Stimulated activated CD8-positive, alpha-beta memory T cell treated with anti-CD3 and anti-CD28 coated beads, Interleukin-4, amount 100 ng/mL, for 24 hours (primary cell): ENCODE results near the gene ZNF385C.
"Not testable (repeated sequence)": the region's sequence is repeated elsewhere in the genome, so short reads cannot be mapped to it uniquely, and the experiment has no call there.

Source experiments
- DNase-seq: peaks from one replicate; pipeline ENCODE4 v3.0.0-alpha.2; 2020; ENCODE audit warnings: low read depth

Gene ZNF385C

GRCh38 chr17:42019509-42020404 is 78.5 kb downstream of the ZNF385C start, which contains the start of gene NKIRAS2:
Gene NKIRAS2, plus strand, starts transcription at chr17:42020090. Its CDS starts 1,488 bp downstream, at chr17:42021578.
- peak; percentile 93 for DNase-seq

GRCh38 chr17:42018988-42019387 is 79.3 kb downstream of the ZNF385C start:
- DNase-seq = no peak

GRCh38 chr17:42018339-42018738 is 79.9 kb downstream of the ZNF385C start:
- no peak for DNase-seq

GRCh38 chr17:42017866-42018200 is 80.4 kb downstream of the ZNF385C start:
- no peak for DNase-seq

- DNase-seq = peak; percentile 86
Measured at GRCh38 chr17:42016941-42017865, 81.1 kb downstream of the ZNF385C start, which contains the start of gene DNAJC7. Gene DNAJC7, minus strand, starts transcription at chr17:42017439. Its CDS starts 23 bp downstream, at chr17:42017416.

GRCh38 chr17:42016411-42016831 is 81.9 kb downstream of the ZNF385C start:
- DNase-seq = no peak

- DNase-seq = not testable (repeated sequence)
Measured at GRCh38 chr17:42013740-42014139, 84.5 kb downstream of the ZNF385C start.

GRCh38 chr17:42012363-42012762 is 85.9 kb downstream of the ZNF385C start:
- DNase-seq = not testable (repeated sequence)

- DNase-seq = no peak
Measured at GRCh38 chr17:42010898-42011516, 87.3 kb downstream of the ZNF385C start.

GRCh38 chr17:42010266-42010680 is 88.0 kb downstream of the ZNF385C start:
- DNase-seq = not testable (repeated sequence)

- no peak for DNase-seq
Measured at GRCh38 chr17:42009170-42009569, 89.1 kb downstream of the ZNF385C start.

GRCh38 chr17:42005166-42005565 is 93.1 kb downstream of the ZNF385C start:
- DNase-seq = no peak

GRCh38 chr17:42002792-42003301 is 95.4 kb downstream of the ZNF385C start:
- DNase-seq = no peak

GRCh38 chr17:42002175-42002791 is 96.0 kb downstream of the ZNF385C start:
- no peak for DNase-seq

GRCh38 chr17:42001729-42002128 is 96.5 kb downstream of the ZNF385C start:
- no peak for DNase-seq

GRCh38 chr17:42000413-42001133 is 97.7 kb downstream of the ZNF385C start:
- DNase-seq = no peak

GRCh38 chr17:41998497-41998896 is 99.8 kb downstream of the ZNF385C start:
- DNase-seq = no peak

GRCh38 chr17:41996855-41997164 is 101.5 kb downstream of the ZNF385C start:
- no peak for DNase-seq

- DNase-seq = no peak
Measured at GRCh38 chr17:41992576-41992975, 105.7 kb downstream of the ZNF385C start.

- DNase-seq = no peak
Measured at GRCh38 chr17:41989702-41990419, 108.4 kb downstream of the ZNF385C start.
